Measurements from ENCODE around the gene GALNT9.

Gene GALNT9

DNA sequence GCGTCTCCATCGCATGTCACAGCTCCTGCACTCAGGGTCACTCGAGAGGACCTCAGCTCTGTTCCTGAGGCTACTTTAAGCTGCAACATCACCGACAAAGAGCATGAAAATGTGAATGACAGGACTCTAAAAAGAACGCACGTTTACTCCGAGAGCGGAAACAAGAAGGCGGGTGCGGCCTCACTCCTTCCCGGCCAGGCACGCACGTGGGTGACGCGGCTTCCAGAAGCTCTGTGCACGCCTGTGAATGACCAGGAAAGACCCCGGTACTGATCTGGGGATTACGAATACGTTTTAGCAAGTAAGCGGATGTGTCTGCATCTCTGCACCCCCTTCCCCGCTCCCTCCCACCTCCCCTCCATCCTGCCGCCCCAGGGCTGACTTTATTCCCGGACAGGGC, 15.2 kb upstream of the GALNT9 start:
- Mint-ChIP-seq H3K27me3 (peaks cover 0 to 10% of the 10 kb centered on the region in 2 donors), H3K36me3 (ENCODE audit: insufficient read depth) (no peaks in the 10 kb centered on the region), H3K27ac (no peak overlapping the region), H3K4me1 (ENCODE audit: low read depth in 2 of 2) (no peaks in the 10 kb centered on the region), H3K9me3 (no peaks in the 10 kb centered on the region), H3K4me3 (no peak overlapping the region)
- ATAC-seq (replicated peaks): no peak
- no peak for DNase-seq

GRCh38 chr12:132344181-132344580, 14.8 kb upstream of the GALNT9 start:
- no peak overlapping the region for H3K27ac Mint-ChIP-seq
- peaks cover 0 to 10% of the 10 kb centered on the region in 2 donors for H3K27me3 Mint-ChIP-seq
- ATAC-seq (replicated peaks) (no peak), DNase-seq (no peak)
- no peaks in the 10 kb centered on the region for H3K36me3 Mint-ChIP-seq (ENCODE audit: insufficient read depth)
- H3K4me1 Mint-ChIP-seq (ENCODE audit: low read depth in 2 of 2): no peaks in the 10 kb centered on the region
- H3K4me3 Mint-ChIP-seq: no peak overlapping the region
- H3K9me3 Mint-ChIP-seq: no peaks in the 10 kb centered on the region

DNA sequence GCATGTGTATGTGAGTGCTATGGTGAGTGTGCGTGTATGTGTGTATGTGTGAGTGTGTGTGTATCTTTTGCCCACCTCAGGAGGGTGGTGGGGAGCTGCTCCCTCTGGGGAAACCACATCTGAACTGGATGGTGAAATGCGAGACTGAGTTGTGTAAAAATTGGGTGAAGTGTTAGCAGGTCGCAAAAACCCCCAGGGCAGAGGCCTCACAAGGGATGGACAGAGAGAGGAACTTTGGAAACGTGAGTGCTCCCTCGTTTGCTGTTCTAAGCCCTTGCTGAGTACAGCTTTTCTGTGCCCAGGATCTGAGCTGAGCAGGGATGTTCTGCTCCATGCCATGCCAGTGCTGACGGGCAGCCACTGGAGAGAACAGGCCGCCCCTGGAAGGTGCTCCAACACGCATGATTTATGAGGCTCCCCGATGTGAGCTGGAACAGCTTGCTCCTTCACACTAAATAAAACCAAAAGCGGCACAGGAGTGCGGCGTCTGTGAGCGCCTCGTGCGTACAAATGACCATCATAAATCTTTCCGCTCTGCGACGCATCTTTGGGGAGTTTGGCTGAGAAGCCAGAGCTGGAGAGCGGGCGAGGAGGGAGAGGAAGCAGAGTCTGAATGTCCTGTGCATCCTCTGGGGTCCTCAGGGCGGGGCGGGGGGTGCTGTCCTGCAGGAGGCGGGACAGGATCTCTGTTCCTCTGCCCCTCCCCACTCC, 14.1 kb upstream of the GALNT9 start:
- Mint-ChIP-seq H3K4me3 (no peak overlapping the region), H3K36me3 (ENCODE audit: insufficient read depth) (no peaks in the 10 kb centered on the region), H3K4me1 (ENCODE audit: low read depth in 2 of 2) (no peaks in the 10 kb centered on the region), H3K27ac (no peak overlapping the region), H3K27me3 (peaks cover 0 to 15% of the 10 kb centered on the region in 2 donors), H3K9me3 (no peaks in the 10 kb centered on the region)
- DNase-seq (no peak), ATAC-seq (replicated peaks) (no peak)

GRCh38 chr12:132342251-132343227, 13.2 kb upstream of the GALNT9 start:
- Mint-ChIP-seq H3K27ac (no peak overlapping the region), H3K36me3 (ENCODE audit: insufficient read depth) (no peaks in the 10 kb centered on the region), H3K4me3 (no peak overlapping the region), H3K27me3 (peaks cover 3 to 24% of the 10 kb centered on the region in 2 donors), H3K4me1 (ENCODE audit: low read depth in 2 of 2) (no peaks in the 10 kb centered on the region), H3K9me3 (no peaks in the 10 kb centered on the region)
- no peak for DNase-seq
- ATAC-seq (replicated peaks): no peak

- Mint-ChIP-seq H3K36me3 (ENCODE audit: insufficient read depth) (no peaks in the 10 kb centered on the region), H3K4me1 (ENCODE audit: low read depth in 2 of 2) (no peaks in the 10 kb centered on the region), H3K9me3 (no peaks in the 10 kb centered on the region), H3K4me3 (no peak overlapping the region), H3K27me3 (peaks cover 9 to 31% of the 10 kb centered on the region in 2 donors), H3K27ac (no peak overlapping the region)
- DNase-seq: no peak
- no peak for ATAC-seq (replicated peaks)
These were observed 12.1 kb upstream of the GALNT9 start for GRCh38 chr12:132341318-132342050.

GRCh38 chr12:132340266-132341035, 11.1 kb upstream of the GALNT9 start:
- H3K4me1 Mint-ChIP-seq (ENCODE audit: low read depth in 2 of 2): no peaks in the 10 kb centered on the region
- H3K27ac Mint-ChIP-seq: no peak overlapping the region
- H3K9me3 Mint-ChIP-seq: no peaks in the 10 kb centered on the region
- peaks cover 9 to 33% of the 10 kb centered on the region in 2 donors for H3K27me3 Mint-ChIP-seq
- no peak overlapping the region for H3K4me3 Mint-ChIP-seq
- H3K36me3 Mint-ChIP-seq (ENCODE audit: insufficient read depth): no peaks in the 10 kb centered on the region
- DNase-seq: no peak
- no peak for ATAC-seq (replicated peaks)

DNA sequence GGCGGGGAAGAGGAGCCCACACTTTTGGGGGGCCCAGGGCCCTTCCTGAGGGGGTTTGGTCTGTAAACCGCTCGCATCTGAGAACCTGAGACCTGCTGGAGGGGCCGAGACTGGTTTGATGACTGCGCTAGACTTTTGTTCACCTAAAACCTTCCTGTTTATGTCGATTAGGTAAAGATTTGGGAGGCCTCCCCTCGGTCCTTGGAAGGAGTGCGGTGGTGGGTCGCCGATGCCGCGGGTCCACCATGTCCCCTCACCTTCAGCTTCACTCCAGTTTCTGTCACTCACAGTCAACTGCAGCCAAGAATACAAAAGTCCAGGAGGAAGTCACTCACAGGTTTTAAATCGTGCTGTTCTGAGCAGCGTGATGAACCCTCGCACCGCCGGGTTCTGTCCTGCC, 10.5 kb upstream of the GALNT9 start:
- Mint-ChIP-seq H3K9me3 (no peaks in the 10 kb centered on the region), H3K27ac (no peak overlapping the region), H3K36me3 (ENCODE audit: insufficient read depth) (no peaks in the 10 kb centered on the region), H3K27me3 (peaks cover 9 to 39% of the 10 kb centered on the region in 2 donors), H3K4me1 (ENCODE audit: low read depth in 2 of 2) (no peaks in the 10 kb centered on the region), H3K4me3 (no peak overlapping the region)
- ATAC-seq (replicated peaks) (no peak), DNase-seq (no peak)

GRCh38 chr12:132338781-132339180, 9.4 kb upstream of the GALNT9 start:
- no peaks in the 10 kb centered on the region for H3K36me3 Mint-ChIP-seq (ENCODE audit: insufficient read depth)
- peaks cover 10 to 46% of the 10 kb centered on the region in 2 donors for H3K27me3 Mint-ChIP-seq
- no peak for DNase-seq
- H3K27ac Mint-ChIP-seq: no peak overlapping the region
- no peak for ATAC-seq (replicated peaks)
- no peaks in the 10 kb centered on the region for H3K4me1 Mint-ChIP-seq (ENCODE audit: low read depth in 2 of 2)
- H3K9me3 Mint-ChIP-seq: no peaks in the 10 kb centered on the region
- H3K4me3 Mint-ChIP-seq: no peak overlapping the region

DNA sequence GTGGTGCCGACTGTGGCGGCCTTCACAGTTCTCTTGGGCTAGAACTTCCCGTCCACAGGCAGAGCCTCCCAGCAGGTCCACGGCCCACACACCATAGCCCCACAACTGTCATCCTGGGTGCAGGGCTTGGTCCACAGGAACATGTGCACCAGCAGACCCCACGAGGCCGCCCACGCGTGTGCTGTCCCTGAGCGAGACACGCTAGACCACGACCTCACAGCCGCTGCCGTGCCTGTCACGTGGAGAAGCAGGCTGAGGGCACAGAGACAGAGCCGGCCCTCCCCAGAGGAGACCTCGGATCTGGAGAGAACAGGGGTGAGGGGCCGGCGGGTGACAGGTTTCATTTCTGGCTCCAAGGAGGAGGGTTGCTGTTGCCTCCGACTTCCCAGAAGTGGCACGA, 8.9 kb upstream of the GALNT9 start:
- H3K27me3 Mint-ChIP-seq: peaks cover 15 to 51% of the 10 kb centered on the region in 2 donors
- no peaks in the 10 kb centered on the region for H3K9me3 Mint-ChIP-seq
- H3K4me3 Mint-ChIP-seq: no peak overlapping the region
- no peak overlapping the region for H3K27ac Mint-ChIP-seq
- DNase-seq: no peak
- no peaks in the 10 kb centered on the region for H3K36me3 Mint-ChIP-seq (ENCODE audit: insufficient read depth)
- H3K4me1 Mint-ChIP-seq (ENCODE audit: low read depth in 2 of 2): no peaks in the 10 kb centered on the region
- ATAC-seq (replicated peaks): no peak

- ATAC-seq (replicated peaks) (no peak), DNase-seq (no peak)
- Mint-ChIP-seq H3K9me3 (no peaks in the 10 kb centered on the region), H3K4me1 (ENCODE audit: low read depth in 2 of 2) (no peaks in the 10 kb centered on the region), H3K27me3 (peaks cover 17 to 53% of the 10 kb centered on the region in 2 donors), H3K27ac (no peak overlapping the region), H3K36me3 (ENCODE audit: insufficient read depth) (no peaks in the 10 kb centered on the region), H3K4me3 (no peak overlapping the region)
These were observed 8.2 kb upstream of the GALNT9 start for GRCh38 chr12:132337557-132337956.

GRCh38 chr12:132336451-132337413, 7.3 kb upstream of the GALNT9 start:
- H3K36me3 Mint-ChIP-seq (ENCODE audit: insufficient read depth): no peaks in the 10 kb centered on the region
- H3K4me1 Mint-ChIP-seq (ENCODE audit: low read depth in 2 of 2): no peaks in the 10 kb centered on the region
- H3K27ac Mint-ChIP-seq: no peak overlapping the region
- DNase-seq (no peak), ATAC-seq (replicated peaks) (no peak)
- H3K27me3 Mint-ChIP-seq: peaks cover 23 to 60% of the 10 kb centered on the region in 2 donors
- H3K4me3 Mint-ChIP-seq: no peak overlapping the region
- no peaks in the 10 kb centered on the region for H3K9me3 Mint-ChIP-seq

DNA sequence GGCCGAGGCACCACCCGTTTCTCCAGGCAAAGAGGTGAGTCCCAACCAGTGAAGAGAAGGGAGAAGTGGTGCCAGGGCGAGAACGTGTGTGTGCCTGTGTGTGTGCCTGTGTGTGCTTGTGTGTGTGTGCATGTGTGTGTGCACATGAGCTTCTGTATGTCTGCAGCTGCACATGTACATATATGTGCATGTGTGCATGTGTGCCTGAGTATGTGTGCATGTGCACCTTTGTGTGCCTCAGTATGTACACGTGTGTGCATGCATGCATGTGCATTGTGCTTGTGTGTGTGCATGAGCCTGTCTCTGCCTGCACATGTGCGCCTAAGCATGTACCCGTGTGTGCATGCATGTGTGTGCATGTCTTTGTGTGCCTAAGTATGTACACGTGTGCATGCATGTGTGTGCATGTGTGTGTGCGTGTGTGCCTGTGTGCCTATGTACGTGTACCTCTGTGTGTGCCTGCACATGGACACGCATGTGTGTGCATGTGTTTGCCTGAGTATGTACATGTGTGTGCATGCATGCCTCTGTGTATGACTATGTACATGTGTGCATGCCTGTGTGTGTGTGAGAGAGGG, 5.9 kb upstream of the GALNT9 start:
- no peaks in the 10 kb centered on the region for H3K9me3 Mint-ChIP-seq
- no peak for ATAC-seq (replicated peaks)
- no peak overlapping the region for H3K27ac Mint-ChIP-seq

More for the DNA sequence above, 5.9 kb upstream of the GALNT9 start:
- no peak for DNase-seq
- Mint-ChIP-seq H3K4me3 (no peak overlapping the region), H3K36me3 (ENCODE audit: insufficient read depth) (no peaks in the 10 kb centered on the region), H3K27me3 (peaks cover 34 to 64% of the 10 kb centered on the region in 2 donors), H3K4me1 (ENCODE audit: low read depth in 2 of 2) (no peaks in the 10 kb centered on the region)
